Naive thymus-derived CD4-positive, alpha-beta T cell (primary cell): ENCODE measurements around the gene CHD1. TPM values are rescaled to one million over a fixed set of nuclear protein-coding genes. Genes with fewer than 3 reads are reported as not detected.

ENCODE experiments used
- ATAC-seq: fragments of 150-1000 bp; cut with Tn5 transposase; 2 replicates; pipeline ENCODE4 v1.10.0; 2021; ENCODE audit warnings: mild to moderate bottlenecking, moderate library complexity
- CTCF ChIA-PET: fragments of 350-600 bp; sonication (Branson Sonifier 250); formaldehyde crosslinking; loops from one replicate; lab custom pipeline; 2021; ENCODE audit warnings: antibody characterized with exemption; lab: Charles Lee
- POLR2A ChIA-PET: fragments of 350-600 bp; sonication (Branson Sonifier 250); formaldehyde crosslinking; loops from one replicate; lab custom pipeline; 2021; ENCODE audit warnings: antibody characterized with exemption, inconsistent platforms; lab: Charles Lee
- DNase-seq, 9 donors: peaks; one replicate each; pipeline versions ENCODE4 v3.0.0 to v3.0.0-alpha.2; 2020 to 2022; ENCODE audit warnings: mixed read lengths in 1 of 9
- H3K27ac ChIP-seq: one replicate; pipeline ENCODE4 v1.7.0; 2013; ENCODE audit warnings: mild to moderate bottlenecking, low read depth, low read length, moderate library complexity
- H3K27me3 ChIP-seq, 2 donors: one replicate each; pipeline ENCODE4 v1.7.0; 2013; ENCODE audit warnings: low read length in 2 of 2, mild to moderate bottlenecking in 2 of 2, moderate library complexity in 2 of 2; ENCODE audit not compliant: control insufficient read depth in 2 of 2, insufficient read depth in 2 of 2
- H3K36me3 ChIP-seq, 3 experiments: 1 replicate in 2 of 3; 2 replicates in 1 of 3; pipeline ENCODE4 v1.7.0; 2013; ENCODE audit warnings: low read length in 3 of 3, mild to moderate bottlenecking in 3 of 3, moderate library complexity in 1 of 3; ENCODE audit not compliant: insufficient read depth in 3 of 3, control insufficient read depth in 2 of 3
- H3K4me1 ChIP-seq, 2 donors: one replicate each; pipeline ENCODE4 v1.7.0; 2013; ENCODE audit warnings: low read length in 2 of 2, mild to moderate bottlenecking in 2 of 2, moderate library complexity in 1 of 2; ENCODE audit not compliant: control insufficient read depth in 2 of 2, insufficient read depth in 2 of 2
- H3K4me3 ChIP-seq: 2 replicates; pipeline ENCODE4 v1.7.0; 2013; ENCODE audit warnings: mild to moderate bottlenecking, low read length
- H3K9me3 ChIP-seq, 3 experiments: 1 replicate in 2 of 3; 2 replicates in 1 of 3; pipeline ENCODE4 v1.7.0; 2013; ENCODE audit warnings: low read length in 3 of 3; ENCODE audit not compliant: control insufficient read depth in 2 of 3
- H3K27ac Mint-ChIP-seq, 9 donors: one replicate each; pipeline ENCODE4 v1.8.0; 2020 to 2022; ENCODE audit warnings: mixed read lengths in 9 of 9, mild to moderate bottlenecking in 8 of 9, moderate library complexity in 5 of 9, inconsistent platforms in 2 of 9
- H3K27me3 Mint-ChIP-seq, 5 donors: one replicate each; pipeline ENCODE4 v1.8.0; 2021 to 2022; ENCODE audit warnings: mixed read lengths in 5 of 5, mild to moderate bottlenecking in 1 of 5
- H3K36me3 Mint-ChIP-seq, 5 donors: one replicate each; pipeline ENCODE4 v1.8.0; 2020 to 2022; ENCODE audit warnings: mixed read lengths in 5 of 5, mild to moderate bottlenecking in 3 of 5, inconsistent platforms in 1 of 5
- H3K4me1 Mint-ChIP-seq, 7 donors: one replicate each; pipeline ENCODE4 v1.8.0; 2020 to 2022; ENCODE audit warnings: mixed read lengths in 7 of 7, mild to moderate bottlenecking in 3 of 7, inconsistent platforms in 1 of 7
- H3K4me3 Mint-ChIP-seq, 10 donors: one replicate each; pipeline ENCODE4 v1.8.0; 2020 to 2022; ENCODE audit warnings: mild to moderate bottlenecking in 10 of 10, mixed read lengths in 10 of 10, moderate library complexity in 6 of 10, inconsistent platforms in 2 of 10
- H3K9me3 Mint-ChIP-seq, 11 donors: one replicate each; pipeline ENCODE4 v1.8.0; 2020 to 2022; ENCODE audit warnings: mixed read lengths in 11 of 11, mild to moderate bottlenecking in 4 of 11, inconsistent platforms in 1 of 11, moderate library complexity in 1 of 11
- intact Hi-C, 2 donors: fragments of 100-400 bp; cut with micrococcal nuclease; formaldehyde crosslinking; loops; one replicate each; pipeline ENCODE4 v1.15.1; 2023
- polyA plus RNA-seq, 2 donors: library from polyadenylated mRNA; unstranded; fragments of 300-500 nt; fragmentation: Illumina TruSeq; gene quantifications; one replicate each; pipeline ENCODE4 v1.2.3, GENCODE V29; 2021
- total RNA-seq, 6 experiments: library from RNA in 5 of 6; stranded (reverse) in 5 of 6; gene quantifications; 1 replicate in 5 of 6; 2 replicates in 1 of 6; pipeline ENCODE4 v1.2.3 and lab custom pipeline; 2021 to 2026

Gene CHD1
- total and polyA plus RNA-seq, 7 experiments from 2014 or later: 9.1 to 134 (median 87.9) TPM

DNA sequence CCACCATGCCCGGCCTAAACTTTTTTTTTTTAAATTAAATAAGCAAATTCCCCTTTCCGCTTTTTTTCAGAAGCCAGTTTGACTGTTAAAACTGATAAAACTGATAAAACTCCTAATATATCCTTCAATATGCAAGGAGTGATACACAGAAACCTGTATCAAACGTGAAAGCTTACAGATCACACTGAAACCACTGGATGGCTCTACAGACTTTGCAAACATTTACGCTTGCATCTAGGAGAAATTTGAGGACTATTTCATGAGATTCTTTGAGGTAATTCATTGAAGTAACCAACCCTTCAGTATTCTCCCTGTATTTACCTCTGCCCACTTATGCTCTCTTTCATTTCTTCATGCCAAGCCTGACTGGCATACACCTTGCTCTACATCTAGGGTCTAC lies 40.6 kb upstream of the CHD1 start:
- Mint-ChIP-seq H3K4me3 (no peak overlapping the region), H3K27me3 (peaks cover 0 to 6% (median 0%) of the 10 kb centered on the region in 5 donors), H3K36me3 (peaks cover 0 to 4% (median 0%) of the 10 kb centered on the region in 5 donors), H3K27ac (no peak overlapping the region), H3K4me1 (peaks cover 0 to 3% (median 0%) of the 10 kb centered on the region in 7 donors), H3K9me3 (peaks cover 0 to 17% (median 6%) of the 10 kb centered on the region in 11 donors)
- no peaks in the 10 kb centered on the region for H3K27me3 ChIP-seq
- no peaks in the 10 kb centered on the region for H3K36me3 ChIP-seq
- POLR2A ChIA-PET: interaction anchor here (0.9 to 1.5 kb wide), 2 partner anchors 33 to 67 kb away, joined by 3 to 4 read pairs; no protein-coding TSS in a partner anchor
- no peaks in the 10 kb centered on the region for H3K4me1 ChIP-seq
- DNase-seq: no peak
- no peaks in the 10 kb centered on the region for H3K9me3 ChIP-seq
- ATAC-seq: no peak
- CTCF ChIA-PET: no interaction called here
- H3K27ac ChIP-seq: no peak overlapping the region
- H3K4me3 ChIP-seq: no peak overlapping the region
- intact Hi-C loops: loop anchor here (1.0 to 5.0 kb wide), 2 partner anchors 91 to 93 kb away; no protein-coding TSS in a partner anchor

GRCh38 chr5:98968056-98968564 lies 39.3 kb upstream of the CHD1 start:
- Histone ChIP-seq H3K4me1 (no peaks in the 10 kb centered on the region), H3K9me3 (no peaks in the 10 kb centered on the region), H3K27me3 (no peaks in the 10 kb centered on the region), H3K4me3 (no peak overlapping the region), H3K27ac (no peak overlapping the region), H3K36me3 (no peaks in the 10 kb centered on the region)
- Mint-ChIP-seq H3K9me3 (peaks cover 0 to 17% (median 7%) of the 10 kb centered on the region in 11 donors), H3K36me3 (peaks cover 0 to 4% (median 0%) of the 10 kb centered on the region in 5 donors), H3K27me3 (peaks cover 0 to 4% (median 0%) of the 10 kb centered on the region in 5 donors), H3K4me3 (no peak overlapping the region), H3K4me1 (no peaks in the 10 kb centered on the region), H3K27ac (no peak overlapping the region)
- DNase-seq (no peak), ATAC-seq (no peak)
- POLR2A ChIA-PET: interaction anchor here (0.9 to 1.5 kb wide), 2 partner anchors 41 to 68 kb away, joined by 3 to 4 read pairs; no protein-coding TSS in a partner anchor
- intact Hi-C loops: loop anchor here in 1 of 2 donors (5.0 kb wide), 1 partner anchor 94 kb away; no protein-coding TSS in a partner anchor
- CTCF ChIA-PET: interaction anchor here (0.6 to 0.8 kb wide), 2 partner anchors 18 to 95 kb away, joined by 3 to 4 read pairs; no protein-coding TSS in a partner anchor

DNA sequence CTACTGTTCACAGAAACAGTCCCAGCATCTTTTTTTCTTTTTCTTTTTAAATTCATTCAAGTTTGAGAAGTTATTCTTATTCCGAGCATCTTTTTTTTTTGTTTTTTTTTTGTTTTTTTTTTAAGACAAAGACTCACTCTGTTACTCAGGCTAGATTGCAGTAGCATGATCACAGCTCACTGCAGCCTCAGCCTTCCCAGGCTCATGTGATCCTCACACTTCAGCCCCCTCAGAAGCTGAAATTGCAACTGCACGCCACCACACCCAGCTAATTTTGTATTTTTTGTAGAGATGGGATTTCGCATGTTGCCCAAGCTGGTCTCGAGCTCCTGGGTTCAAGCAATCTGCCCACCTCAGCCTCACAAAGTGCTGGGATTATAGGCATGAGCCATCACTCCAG lies 36.4 kb upstream of the CHD1 start:
- Histone ChIP-seq H3K9me3 (no peaks in the 10 kb centered on the region), H3K36me3 (no peaks in the 10 kb centered on the region), H3K27me3 (no peaks in the 10 kb centered on the region), H3K4me1 (no peaks in the 10 kb centered on the region), H3K4me3 (no peak overlapping the region), H3K27ac (no peak overlapping the region)
- Mint-ChIP-seq H3K36me3 (peaks cover 0 to 4% (median 3%) of the 10 kb centered on the region in 5 donors), H3K27ac (no peak overlapping the region), H3K27me3 (peaks cover 0 to 3% (median 0%) of the 10 kb centered on the region in 5 donors), H3K9me3 (peaks cover 0 to 17% (median 7%) of the 10 kb centered on the region in 11 donors), H3K4me1 (peaks cover 0 to 2% (median 0%) of the 10 kb centered on the region in 7 donors), H3K4me3 (no peak overlapping the region)
- DNase-seq: no peak
- CTCF ChIA-PET: no interaction called here
- intact Hi-C loops: loop anchor here in 1 of 2 donors (5.0 kb wide), 1 partner anchor 97 kb away; no protein-coding TSS in a partner anchor
- no peak for ATAC-seq
- POLR2A ChIA-PET: no interaction called here

DNA sequence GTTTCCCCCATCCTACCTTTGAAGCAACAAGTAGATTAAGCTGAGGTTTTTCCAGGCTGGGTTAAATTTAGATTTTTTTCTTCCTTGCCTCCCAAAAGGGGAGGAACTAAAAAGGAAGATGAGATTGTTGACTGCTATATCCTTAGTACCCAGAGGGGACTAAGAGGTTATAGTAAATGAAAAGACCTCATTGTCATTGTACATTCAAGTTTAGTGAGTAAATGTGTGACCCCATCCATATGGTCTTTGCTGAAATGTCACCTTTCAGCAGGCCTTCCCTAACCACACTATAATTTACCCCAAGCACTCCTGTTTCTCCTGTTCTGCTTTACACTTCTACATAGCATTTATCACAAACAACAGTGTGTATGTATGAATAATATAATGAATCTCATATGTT lies 35.8 kb upstream of the CHD1 start:
- intact Hi-C loops: loop anchor here in 1 of 2 donors (5.0 kb wide), 1 partner anchor 98 kb away; no protein-coding TSS in a partner anchor

GRCh38 chr5:98963019-98963418 lies 34.2 kb upstream of the CHD1 start:
- peaks cover 0 to 2% (median 0%) of the 10 kb centered on the region in 7 donors for H3K4me1 Mint-ChIP-seq
- intact Hi-C loops: no loop called here
- H3K27ac ChIP-seq: no peak overlapping the region
- H3K4me3 ChIP-seq: no peak overlapping the region
- no peak overlapping the region for H3K4me3 Mint-ChIP-seq
- H3K9me3 ChIP-seq: no peaks in the 10 kb centered on the region
- ChIA-PET CTCF (no interaction called here), POLR2A (interaction anchor here (1.2 to 1.3 kb wide), 2 partner anchors 32 to 49 kb away, joined by 3 to 4 read pairs; no protein-coding TSS in a partner anchor)
- no peaks in the 10 kb centered on the region for H3K36me3 ChIP-seq
- no peaks in the 10 kb centered on the region for H3K27me3 ChIP-seq
- peaks cover 0 to 17% (median 7%) of the 10 kb centered on the region in 11 donors for H3K9me3 Mint-ChIP-seq
- DNase-seq: no peak
- peaks cover 0 to 3% (median 0%) of the 10 kb centered on the region in 5 donors for H3K27me3 Mint-ChIP-seq
- no peaks in the 10 kb centered on the region for H3K4me1 ChIP-seq
- peaks cover 0 to 4% (median 3%) of the 10 kb centered on the region in 5 donors for H3K36me3 Mint-ChIP-seq
- H3K27ac Mint-ChIP-seq: no peak overlapping the region
- no peak for ATAC-seq

More for the DNA sequence above, 35.8 kb upstream of the CHD1 start:
- no peak overlapping the region for H3K4me3 ChIP-seq
- no peaks in the 10 kb centered on the region for H3K36me3 ChIP-seq
- no peak for ATAC-seq
- ChIA-PET POLR2A (no interaction called here), CTCF (no interaction called here)
- Mint-ChIP-seq H3K27me3 (peaks cover 0 to 3% (median 0%) of the 10 kb centered on the region in 5 donors), H3K27ac (no peak overlapping the region), H3K9me3 (peaks cover 0 to 17% (median 7%) of the 10 kb centered on the region in 11 donors), H3K36me3 (peaks cover 0 to 4% (median 3%) of the 10 kb centered on the region in 5 donors), H3K4me3 (no peak overlapping the region), H3K4me1 (peaks cover 0 to 2% (median 0%) of the 10 kb centered on the region in 7 donors)
- no peaks in the 10 kb centered on the region for H3K9me3 ChIP-seq
- no peaks in the 10 kb centered on the region for H3K27me3 ChIP-seq
- no peaks in the 10 kb centered on the region for H3K4me1 ChIP-seq
- DNase-seq: no peak
- no peak overlapping the region for H3K27ac ChIP-seq

GRCh38 chr5:98962587-98962986 lies 33.8 kb upstream of the CHD1 start:
- ATAC-seq (no peak), DNase-seq (no peak)
- ChIA-PET CTCF (no interaction called here), POLR2A (interaction anchor here (1.2 to 1.3 kb wide), 2 partner anchors 32 to 49 kb away, joined by 3 to 4 read pairs; no protein-coding TSS in a partner anchor)
- Mint-ChIP-seq H3K27me3 (peaks cover 0 to 3% (median 0%) of the 10 kb centered on the region in 5 donors), H3K9me3 (peaks cover 0 to 17% (median 7%) of the 10 kb centered on the region in 11 donors), H3K36me3 (peaks cover 0 to 4% (median 3%) of the 10 kb centered on the region in 5 donors), H3K27ac (no peak overlapping the region), H3K4me3 (no peak overlapping the region), H3K4me1 (peaks cover 0 to 2% (median 0%) of the 10 kb centered on the region in 7 donors)
- Histone ChIP-seq H3K36me3 (no peaks in the 10 kb centered on the region), H3K9me3 (no peaks in the 10 kb centered on the region), H3K4me3 (no peak overlapping the region), H3K27me3 (no peaks in the 10 kb centered on the region), H3K27ac (no peak overlapping the region), H3K4me1 (no peaks in the 10 kb centered on the region)
- intact Hi-C loops: no loop called here
